SH-SY5Y (cell line): ENCODE results near the gene AK5.

ENCODE experiments used
- GATA2 ChIP-seq: IDR thresholded peaks from 2 replicates; pipeline ENCODE4 v1.6.1; 2011; ENCODE audit warnings: mild to moderate bottlenecking, low read depth, low read length
- GATA3 ChIP-seq: IDR thresholded peaks from 2 replicates; pipeline ENCODE4 v1.6.1; 2011; ENCODE audit warnings: low read depth, mild to moderate bottlenecking, low read length, moderate library complexity

- no peak for TF ChIP-seq GATA3
- TF ChIP-seq GATA2, result no peak
These were observed 229.6 kb downstream of the AK5 start for GRCh38 chr1:77511440-77511840.
